Posterior cingulate gyrus (tissue), 11 donors: ENCODE data around the gene HOXC12.

Source experiments
- DNase-seq, 10 donors: peaks; one replicate each; pipeline versions ENCODE4 v3.0.0 to v3.0.0-alpha.2; 2020 to 2021; ENCODE audit warnings: mixed read lengths in 3 of 10
- intact Hi-C: fragments of 100-400 bp; cut with DNase I; formaldehyde crosslinking; loops from one replicate; pipeline ENCODE4 v1.15.1; 2023

HOXC12 gene

DNA sequence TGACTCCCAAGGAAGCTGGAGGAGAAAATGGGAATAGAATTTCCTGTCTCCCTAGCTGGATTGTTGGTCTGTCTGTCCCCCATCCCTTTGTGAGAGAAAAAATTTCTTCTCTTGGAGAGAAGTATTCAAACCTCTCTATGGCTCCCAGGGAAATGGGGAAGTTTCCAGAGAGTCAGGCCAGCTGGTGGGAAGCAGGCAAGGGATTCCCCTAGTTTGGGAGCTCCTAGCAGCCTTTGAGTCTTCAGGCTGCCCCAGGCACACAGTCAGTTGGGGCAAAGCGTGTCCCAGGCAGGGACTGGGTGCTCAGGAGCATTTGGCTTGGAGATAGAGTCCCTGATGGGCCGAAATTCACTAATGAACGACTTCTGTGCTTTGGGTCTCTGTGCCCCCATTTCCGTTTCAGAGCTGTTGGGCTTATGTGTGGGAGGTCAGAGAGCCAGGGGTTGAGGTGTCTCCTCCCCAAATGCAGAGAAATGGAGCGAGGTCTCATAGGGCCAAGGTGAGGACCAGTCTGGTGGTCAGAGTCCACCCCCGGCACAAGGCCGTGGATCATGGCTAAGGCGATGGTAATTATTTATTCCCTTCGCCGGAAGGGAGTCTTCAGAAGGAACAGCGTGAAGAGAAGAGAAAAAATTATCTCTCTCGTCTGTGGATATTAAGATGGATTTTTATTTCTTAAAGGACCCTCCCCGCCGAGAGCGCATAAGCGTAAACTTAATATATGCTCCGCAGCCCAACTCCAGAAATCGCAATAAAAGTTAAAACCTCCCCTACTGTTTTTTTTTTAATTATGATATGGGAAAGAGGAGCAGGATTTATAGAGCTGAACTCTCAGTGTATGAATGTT is 38.7 kb downstream of the HOXC12 start:
- DNase-seq, result no peak
- intact Hi-C loops, result no loop called here

DNA sequence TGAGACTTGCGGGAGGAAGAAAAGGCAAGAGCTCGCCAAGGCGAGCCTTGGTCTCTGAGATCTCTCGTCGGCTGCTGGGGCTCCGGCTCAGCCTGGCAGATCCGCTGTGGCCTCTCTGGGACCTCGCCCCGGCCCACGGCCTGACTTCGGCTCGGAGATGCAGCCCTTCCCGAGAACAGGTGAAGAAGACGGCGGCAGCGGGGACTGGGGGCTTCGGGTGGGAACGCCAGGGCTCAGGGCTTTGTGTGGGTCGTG is 39.2 kb downstream of the HOXC12 start:
- intact Hi-C loops, result no loop called here
- no peak for DNase-seq

DNA sequence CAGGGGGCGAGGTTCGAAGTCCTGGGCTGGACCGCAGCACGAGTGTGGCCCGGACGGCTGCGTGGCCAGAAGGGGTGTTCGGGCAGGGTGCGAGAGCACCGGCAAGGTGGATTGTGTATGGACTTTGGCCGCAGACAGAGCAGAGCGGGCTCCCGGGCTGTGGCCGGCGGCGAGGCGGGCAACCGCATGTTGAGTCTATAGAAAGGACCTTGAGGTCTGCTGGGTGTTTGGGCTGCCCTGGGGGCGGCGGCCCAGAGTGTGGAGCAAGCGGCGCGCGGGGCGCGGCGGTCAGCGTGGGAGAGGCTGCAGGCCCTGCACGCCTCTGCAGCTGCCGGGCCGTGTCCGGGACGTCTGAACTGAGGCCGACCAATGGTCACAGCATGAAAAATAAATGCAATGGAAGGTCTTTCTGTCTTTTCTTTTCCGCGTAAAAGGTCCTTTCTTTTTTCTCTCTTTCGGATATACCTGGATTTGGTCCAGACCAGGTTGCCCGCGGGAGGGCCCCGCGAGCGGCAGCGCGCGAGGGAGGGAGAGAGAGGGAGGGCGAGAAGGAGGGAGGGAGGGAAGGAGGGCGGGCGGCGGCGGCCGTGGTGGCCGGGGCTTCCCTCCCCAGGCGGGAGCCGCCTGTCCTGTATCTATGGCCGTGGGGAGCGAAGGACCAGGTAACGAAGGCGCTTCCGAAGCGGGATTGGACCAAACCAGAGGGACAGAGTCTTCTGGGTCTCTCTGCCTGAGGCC is 39.7 kb downstream of the HOXC12 start:
- intact Hi-C loops, result no loop called here

DNA sequence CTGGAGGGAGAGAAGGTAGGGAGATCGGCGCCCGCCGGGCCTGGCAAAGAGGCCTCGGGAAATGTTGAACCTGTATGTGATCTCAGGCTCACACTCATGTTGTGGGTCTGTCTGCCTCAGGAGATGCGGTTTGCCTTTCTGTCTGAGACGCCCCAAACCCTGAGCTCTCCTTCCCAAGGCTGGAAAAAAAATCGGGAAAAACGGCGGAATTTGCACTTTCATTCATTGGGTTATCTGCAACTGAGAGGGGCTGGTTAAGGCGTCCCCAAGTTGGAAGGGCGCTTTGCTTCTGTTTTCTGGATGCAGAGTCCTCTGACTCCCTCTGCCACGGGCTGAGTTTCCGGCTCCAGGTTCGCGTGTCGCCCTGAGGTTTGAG is 40.3 kb downstream of the HOXC12 start:
- no peak for DNase-seq
- intact Hi-C loops, result no loop called here

More for the DNA sequence above, 39.7 kb downstream of the HOXC12 start:
- DNase-seq, result no peak

DNA sequence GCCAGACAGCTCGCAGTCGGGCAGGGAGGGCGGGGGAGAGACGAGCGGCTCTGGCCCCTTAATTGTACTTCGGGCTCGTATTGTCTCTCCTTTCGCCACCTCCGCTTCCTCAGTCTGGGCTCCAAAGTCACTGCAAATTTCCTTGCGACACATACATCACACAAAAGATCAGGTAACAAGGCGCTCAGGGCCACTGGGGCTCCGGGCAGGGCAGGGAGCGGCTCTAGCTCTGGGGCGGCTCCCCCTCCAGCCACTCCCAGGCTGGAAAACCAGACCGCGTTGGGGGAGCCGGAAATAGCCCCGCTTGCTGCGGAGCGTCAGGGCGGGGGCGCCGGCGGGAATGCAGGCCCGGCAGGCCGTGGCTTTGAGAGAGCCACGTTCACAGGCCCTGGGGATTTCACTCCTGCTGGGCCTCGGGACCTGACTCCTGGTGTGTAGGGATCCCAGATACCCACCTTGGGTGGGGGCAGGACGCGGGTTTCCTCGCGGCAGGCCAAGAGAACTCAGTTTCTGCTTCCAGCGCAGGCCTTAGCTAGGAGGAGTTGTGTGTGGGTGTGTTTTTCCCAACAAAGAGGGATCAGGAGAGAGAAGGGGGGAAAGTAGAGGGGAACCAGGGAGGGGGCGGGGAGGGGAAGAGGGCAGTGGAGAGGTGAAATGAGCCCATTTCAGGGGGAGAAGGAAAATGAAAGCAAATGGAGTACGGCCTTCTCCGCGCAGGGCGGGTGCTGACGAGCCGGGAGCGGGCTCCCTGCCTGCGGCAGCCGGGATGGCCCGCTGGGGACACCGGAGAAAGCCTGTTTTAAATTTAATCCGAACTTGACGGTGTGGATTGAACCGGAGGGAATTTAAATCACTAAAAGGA is 40.9 kb downstream of the HOXC12 start:
- DNase-seq, result no peak
- intact Hi-C loops, result no loop called here

DNA sequence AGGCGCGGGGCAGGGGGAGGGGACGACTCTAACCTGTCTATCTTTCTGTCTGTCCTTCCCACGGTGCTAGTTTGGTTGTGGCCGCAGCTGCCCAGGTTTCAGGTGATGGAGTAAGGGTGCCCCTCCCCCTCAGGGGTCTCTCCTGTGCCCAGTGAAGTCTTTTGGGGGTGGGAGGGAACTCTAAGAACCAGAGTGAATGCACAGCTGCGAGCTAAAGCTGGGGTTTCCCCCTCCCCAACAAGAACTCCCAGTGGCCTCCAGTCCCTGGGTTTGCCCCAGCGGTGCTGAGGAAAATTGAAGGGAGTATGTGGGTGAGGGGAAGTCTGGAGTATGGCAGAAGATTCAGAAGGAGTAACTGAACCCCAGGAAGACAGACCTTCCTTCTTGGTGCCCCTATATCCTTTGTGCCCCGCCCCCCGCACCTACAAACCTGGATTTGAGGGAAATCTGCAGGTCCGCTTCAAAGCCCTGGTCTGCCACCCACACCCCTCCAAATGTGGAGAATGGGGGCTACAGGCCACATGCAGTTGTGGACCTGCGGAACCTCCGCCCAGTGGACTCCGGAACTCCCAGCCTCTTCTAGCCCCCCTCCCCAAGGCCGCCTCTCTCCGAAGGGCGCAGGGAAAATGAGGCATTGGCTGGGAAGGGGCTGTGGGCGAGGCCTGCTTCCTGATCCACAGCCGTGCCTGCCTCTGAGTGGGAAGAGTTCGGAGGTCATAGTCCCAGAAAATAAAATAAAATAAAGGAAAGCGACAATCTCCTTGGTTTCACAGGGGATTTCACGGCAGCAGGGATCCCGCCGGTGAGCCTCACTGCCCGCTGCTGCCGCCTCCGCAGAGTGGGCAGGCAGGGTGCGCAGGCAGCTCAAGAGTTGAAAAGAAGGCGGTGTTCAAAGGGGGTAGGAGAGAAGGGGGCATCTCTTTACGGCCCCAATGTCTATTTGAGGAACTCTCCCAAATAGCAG is 41.8 kb downstream of the HOXC12 start:
- intact Hi-C loops, result no loop called here
- peak in 1 of 10 donors; percentile 39 for DNase-seq

DNA sequence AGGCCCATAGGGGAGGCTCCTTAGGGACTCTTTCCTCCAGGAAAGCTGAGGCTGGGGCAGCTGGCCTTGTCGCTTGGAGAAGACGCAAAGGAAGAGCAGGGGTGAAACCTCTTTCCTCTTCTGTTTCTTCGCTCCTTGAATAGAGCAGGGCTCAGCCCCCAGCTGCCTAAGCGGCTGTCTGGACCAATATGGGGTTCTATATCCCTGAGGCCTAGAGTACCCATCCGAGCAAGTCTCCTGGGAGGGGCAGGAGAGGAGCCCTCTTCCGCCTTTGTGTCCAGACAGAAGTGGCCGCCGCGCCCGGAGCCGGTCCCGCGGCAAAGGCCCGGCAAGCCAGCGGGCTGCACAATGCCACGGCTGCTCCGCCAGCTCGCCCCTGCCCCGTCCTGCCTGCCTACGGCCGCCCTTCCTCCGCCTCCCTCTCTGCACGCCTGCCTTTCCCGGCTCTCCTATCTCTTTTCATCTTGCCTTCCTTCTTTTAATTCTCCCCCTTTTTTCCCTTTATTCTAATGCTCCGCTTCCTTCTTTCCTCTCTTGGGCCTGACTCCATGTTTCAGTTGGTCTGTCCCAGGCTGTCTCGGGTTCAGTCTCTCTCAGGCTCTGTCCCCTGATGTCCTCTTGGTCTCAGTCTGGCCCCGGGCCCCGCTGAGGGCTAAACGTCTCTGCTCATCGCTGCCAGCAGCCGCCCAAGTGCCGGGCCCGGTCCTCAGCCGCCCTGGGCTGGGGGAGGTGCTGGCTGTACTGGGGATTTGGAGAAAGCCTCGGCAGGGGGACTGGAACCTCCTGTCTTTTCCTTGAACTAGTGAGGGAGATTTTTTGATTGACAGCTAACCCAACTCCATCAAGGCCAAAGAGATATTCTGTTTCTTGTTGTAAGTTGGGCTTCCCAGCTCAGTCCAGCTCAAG is 42.8 kb downstream of the HOXC12 start:
- intact Hi-C loops, result no loop called here
- DNase-seq, result no peak

DNA sequence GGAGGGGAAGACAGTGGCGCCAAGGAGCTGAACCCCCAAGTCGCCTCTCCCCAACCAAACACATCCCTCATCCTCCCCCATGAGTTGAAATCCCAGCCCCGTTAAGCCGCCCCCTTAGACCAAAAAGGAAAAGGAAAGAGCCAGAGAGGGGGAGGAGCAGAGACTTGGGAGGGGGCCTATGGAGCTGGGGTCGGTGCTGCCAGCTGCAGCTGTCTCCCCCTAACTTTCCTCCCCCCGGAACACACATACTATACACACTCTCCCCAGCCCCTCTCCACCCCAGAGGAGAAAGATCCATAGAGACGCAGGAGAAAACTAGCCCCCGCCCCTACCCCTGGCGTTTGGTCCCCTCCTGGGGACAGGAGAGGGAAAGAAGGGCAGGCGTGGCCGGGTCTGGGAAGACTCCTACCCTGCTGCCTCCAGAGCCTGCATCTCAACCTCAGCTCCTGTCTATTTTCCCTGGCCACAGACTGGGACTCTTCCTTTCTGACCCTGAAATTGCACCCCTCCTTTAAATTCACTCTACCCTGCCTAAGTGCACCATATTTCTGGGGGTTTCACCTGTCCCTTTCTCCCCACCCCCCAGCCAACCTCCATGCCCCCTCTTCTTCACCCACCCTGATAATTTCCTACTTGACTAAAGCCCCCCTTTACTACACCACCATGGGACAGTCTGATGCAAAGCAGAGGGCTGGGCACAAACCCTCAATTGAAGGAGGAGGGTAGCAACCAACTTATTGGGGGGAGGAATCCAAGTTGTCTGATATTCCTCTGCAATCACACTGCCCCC is 43.6 kb downstream of the HOXC12 start:
- intact Hi-C loops, result no loop called here
- no peak for DNase-seq

DNA sequence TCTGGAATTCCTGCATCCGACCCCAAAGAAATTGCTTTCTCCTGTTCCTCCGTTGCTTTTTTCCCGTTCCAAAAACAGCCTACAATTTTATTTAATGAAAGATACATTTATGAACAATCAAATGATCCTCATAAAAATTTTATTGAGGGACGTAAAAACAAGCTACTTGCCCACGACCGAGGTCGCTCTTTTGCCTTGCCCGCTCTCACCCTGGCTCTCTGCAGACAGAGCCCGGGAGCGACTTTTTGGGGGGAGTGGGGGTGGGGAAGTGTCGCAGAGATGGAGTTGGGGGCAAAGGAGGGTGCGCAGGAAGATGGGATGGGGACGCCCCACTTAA is 44.2 kb downstream of the HOXC12 start:
- no peak for DNase-seq
- intact Hi-C loops, result no loop called here

DNA sequence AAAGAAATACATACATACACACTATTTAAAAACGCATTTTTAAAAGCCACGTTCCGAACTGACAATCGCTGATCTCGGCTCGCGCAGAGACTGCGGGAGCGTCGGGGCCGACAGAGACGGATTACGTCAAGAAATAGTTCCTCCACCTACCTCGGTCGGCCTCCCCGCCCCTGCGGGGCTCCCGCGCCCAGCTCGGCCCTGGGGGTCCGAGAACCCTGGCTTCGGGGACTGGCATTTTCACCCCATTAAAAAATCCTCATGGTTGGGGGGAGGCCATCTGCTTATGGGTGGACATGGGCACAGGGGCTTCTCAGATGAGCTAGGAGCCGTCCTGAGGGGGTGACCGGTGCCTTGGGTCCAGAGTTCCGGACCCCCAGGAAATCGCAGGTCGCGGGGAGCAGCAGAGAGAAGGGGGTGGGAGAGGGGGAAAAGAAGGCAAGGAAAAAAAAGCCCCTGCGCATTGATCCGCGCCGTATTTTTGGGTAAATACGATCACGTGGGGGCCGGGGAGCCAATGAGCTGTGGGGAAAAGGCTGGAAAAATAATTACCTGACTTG is 44.9 kb downstream of the HOXC12 start:
- no peak for DNase-seq
- intact Hi-C loops, result no loop called here

DNA sequence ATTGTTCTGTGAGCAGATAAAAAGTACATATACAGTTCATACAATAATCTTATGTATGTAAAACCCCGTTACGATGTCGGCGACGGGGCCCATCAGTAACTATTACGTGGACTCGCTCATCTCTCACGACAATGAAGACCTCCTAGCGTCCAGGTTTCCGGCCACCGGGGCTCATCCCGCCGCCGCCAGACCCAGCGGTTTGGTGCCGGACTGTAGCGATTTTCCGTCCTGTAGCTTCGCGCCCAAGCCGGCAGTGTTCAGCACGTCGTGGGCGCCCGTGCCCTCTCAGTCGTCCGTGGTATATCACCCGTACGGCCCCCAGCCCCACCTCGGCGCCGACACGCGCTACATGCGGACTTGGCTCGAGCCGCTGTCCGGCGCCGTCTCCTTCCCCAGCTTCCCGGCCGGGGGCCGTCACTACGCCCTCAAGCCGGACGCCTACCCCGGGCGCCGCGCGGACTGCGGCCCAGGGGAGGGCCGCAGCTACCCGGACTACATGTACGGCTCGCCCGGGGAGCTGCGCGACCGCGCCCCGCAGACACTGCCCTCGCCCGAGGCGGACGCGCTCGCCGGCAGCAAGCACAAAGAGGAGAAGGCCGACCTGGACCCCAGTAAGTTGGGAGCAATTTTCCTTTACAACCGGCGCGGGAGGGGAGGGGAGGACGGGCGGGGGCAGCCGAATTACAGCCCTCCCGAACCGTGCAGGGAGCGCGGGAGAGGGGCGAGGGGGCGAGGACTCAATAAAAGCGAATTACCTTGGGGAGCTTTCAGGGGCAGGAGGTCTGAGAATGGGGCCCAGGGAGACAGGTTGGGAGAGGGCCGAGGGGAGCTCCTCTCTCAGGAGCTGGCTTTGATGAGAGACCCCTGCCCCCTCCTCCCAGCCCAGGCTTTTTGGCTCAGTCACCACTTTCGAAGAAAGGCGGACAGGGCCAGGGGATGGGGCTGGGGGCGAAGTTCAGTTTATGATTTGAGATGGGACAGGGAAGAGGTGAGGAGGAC is 45.7 kb downstream of the HOXC12 start, which contains the start of gene HOXC9:
HOXC9 (plus strand) TSS at position 46 of the 999 bp plus-strand sequence; CDS start at position 74, 28 bp downstream.
- intact Hi-C loops, result no loop called here
- no peak for DNase-seq

DNA sequence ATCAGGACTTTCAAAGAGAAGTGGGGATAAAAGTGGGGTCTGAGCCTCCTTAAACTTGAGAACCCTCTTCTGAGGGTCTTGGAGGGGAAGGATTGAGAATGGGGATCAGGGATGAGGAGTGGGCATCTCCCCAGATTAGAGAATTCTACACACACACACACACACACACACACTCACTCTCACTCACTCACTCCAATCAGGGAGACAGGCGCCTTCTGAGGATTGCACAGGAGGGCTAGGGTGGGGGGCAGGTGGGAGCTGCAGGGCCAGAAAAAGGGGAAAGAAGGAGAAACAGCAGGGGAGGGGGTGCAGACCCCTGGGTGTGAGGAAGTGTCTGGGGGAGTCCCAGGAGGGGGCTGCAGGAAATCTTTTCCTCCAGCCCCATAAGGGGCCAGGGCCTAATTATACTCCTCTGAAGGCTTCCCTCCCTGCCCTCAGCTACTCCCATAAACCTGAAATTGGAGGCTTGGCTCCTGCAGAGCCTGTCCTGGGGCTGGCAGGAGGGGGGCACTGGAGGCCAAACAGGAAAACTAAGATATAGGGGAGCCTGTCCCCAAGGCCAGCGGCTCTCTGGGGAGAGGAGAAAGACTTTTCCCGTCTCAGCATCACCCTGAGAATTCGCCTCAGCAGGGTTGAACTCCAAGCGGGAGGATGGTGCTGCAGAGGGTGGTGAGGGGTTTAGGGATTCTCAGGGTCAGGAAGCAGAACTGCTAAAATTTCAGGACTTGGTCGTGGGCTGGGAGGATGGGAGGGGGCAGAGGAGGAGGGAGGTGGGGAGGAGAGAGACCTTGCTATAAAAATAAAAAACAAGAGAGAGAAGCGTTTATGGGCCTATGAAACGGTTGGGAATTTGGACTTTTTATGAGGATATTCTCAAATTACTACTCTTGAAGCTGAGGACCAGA is 46.8 kb downstream of the HOXC12 start:
- peak in 1 of 10 donors; percentile 27 for DNase-seq
- intact Hi-C loops, result no loop called here

DNA sequence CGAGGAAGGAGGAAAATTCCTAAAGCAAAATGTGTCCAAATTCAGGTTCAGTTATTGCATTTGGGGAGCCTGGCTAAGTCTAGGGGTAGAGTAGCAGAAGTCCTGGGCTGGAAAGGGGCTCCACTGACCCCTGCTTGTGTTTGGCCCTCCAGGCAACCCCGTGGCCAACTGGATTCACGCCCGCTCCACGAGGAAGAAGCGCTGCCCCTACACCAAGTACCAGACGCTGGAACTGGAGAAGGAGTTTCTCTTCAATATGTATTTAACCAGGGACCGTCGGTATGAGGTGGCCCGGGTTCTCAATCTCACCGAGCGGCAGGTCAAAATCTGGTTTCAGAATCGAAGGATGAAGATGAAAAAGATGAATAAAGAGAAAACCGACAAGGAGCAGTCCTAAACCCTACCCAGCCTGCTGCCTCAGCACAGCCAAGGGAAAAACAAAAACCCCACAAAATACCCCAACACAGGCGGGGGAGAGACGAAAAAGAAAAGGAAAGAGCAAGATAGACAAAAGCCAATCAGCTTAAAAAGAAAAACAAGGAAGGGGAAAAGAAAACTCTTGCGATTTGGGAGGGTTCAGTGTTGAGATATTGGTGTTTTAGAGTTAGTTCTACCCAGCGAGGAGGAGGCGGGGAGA is 47.7 kb downstream of the HOXC12 start:
- peak in 1 of 10 donors; percentile 47 for DNase-seq
- intact Hi-C loops, result no loop called here

DNA sequence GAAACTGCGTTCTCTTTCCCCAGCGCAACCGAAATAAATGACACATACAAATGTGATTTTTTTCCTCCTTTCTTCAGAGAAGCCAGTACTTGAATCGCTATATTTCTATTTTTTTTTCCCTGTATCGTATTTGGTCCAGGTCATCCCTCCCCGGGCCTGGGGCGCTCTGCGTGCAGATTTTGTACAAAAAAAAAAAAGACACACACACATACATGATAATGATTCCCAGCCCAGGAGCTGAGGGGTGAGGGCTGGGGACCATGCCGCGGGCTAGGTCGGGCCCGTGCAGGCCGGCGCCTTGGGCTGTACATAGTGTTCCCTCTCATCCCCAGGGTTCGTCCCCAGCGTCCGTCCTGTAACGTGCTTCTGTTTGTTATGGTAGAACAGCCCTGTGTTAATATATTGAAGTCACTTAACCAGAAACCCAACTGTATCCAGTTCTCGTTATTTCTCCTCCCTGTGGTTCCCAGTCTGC is 48.2 kb downstream of the HOXC12 start:
- intact Hi-C loops, result no loop called here
- peak in 1 of 10 donors; percentile 1 for DNase-seq

DNA sequence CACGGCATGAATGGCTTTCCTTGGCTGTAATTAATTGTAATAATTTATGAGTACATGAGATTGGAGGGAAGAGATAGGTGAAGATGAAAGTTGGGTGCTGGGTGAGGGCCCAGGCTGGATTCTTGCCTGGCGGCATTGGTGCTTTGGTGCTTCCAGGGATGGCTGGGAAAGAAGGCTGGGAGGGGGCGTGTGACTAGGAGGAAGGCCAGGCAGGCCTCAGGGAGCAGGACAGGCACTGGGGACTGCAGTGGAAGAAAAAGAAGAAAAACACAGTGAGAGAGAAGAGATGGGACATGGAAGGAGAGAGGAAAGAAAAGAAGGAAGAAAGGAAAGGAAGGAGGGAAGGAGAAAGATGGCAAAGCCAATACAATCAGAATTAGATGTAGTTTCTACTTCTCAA is 48.9 kb downstream of the HOXC12 start:
- intact Hi-C loops, result no loop called here
- DNase-seq, result no peak
